Keratinocyte (primary cell): ENCODE data around the gene PIH1D1. TPM values are rescaled to one million over a fixed set of nuclear protein-coding genes. Genes with fewer than 3 reads are reported as not detected.

Experiments used
- DNase-seq: peaks from one replicate; pipeline ENCODE4 v3.0.0-alpha.2; 2011; ENCODE audit warnings: low read depth, missing footprints, low spot score
- FAIRE-seq: peaks from 2 replicates; lab custom pipeline; 2011; peaks lifted over from hg19 to GRCh38; lab: Jason Lieb, UNC
- H2AFZ ChIP-seq: 2 replicates; pipeline ENCODE4 v1.6.0; 2012; ENCODE audit warnings: low read length, control low read depth, inconsistent platforms; ENCODE audit not compliant: control insufficient read depth
- H3K27ac ChIP-seq: 2 replicates; pipeline ENCODE4 v1.5.1; 2011; ENCODE audit warnings: low read length; ENCODE audit not compliant: control insufficient read depth, insufficient read depth
- H3K27me3 ChIP-seq: 3 replicates; pipeline ENCODE4 v1.6.0; 2011; ENCODE audit warnings: low read length; ENCODE audit not compliant: control insufficient read depth, insufficient read depth; ENCODE audit errors: extremely low read depth
- H3K36me3 ChIP-seq, 2 experiments: 2 replicates in 1 of 2; 3 replicates in 1 of 2; pipeline ENCODE4 v1.5.1; 2011; ENCODE audit warnings: low read length in 2 of 2, mild to moderate bottlenecking in 1 of 2; ENCODE audit not compliant: control insufficient read depth in 2 of 2, insufficient read depth in 2 of 2; ENCODE audit errors: extremely low read depth in 1 of 2
- H3K4me1 ChIP-seq: 3 replicates; pipeline ENCODE4 v1.5.1; 2011; ENCODE audit warnings: low read length; ENCODE audit not compliant: control insufficient read depth, insufficient read depth; ENCODE audit errors: extremely low read depth
- H3K4me2 ChIP-seq: 3 replicates; pipeline ENCODE4 v1.6.0; 2011; ENCODE audit warnings: low read depth, low read length; ENCODE audit not compliant: control insufficient read depth, insufficient read depth; ENCODE audit errors: extremely low read depth
- H3K4me3 ChIP-seq, 3 experiments: fragments of 200-600 bp in 1 of 3; sonication (generic) in 1 of 3; 2 replicates in 2 of 3; 3 replicates in 1 of 3; pipeline ENCODE4 v1.5.1; 2011 to 2016; ENCODE audit warnings: low read length in 3 of 3, mild to moderate bottlenecking in 3 of 3, control low read depth in 2 of 3, inconsistent platforms in 1 of 3, low read depth in 1 of 3, mixed read lengths in 1 of 3, mixed run types in 1 of 3, moderate library complexity in 1 of 3; ENCODE audit not compliant: control insufficient read depth in 2 of 3, insufficient read depth in 2 of 3; ENCODE audit errors: extremely low read depth in 1 of 3
- H3K79me2 ChIP-seq: 2 replicates; pipeline ENCODE4 v1.6.0; 2012; ENCODE audit warnings: low read length; ENCODE audit not compliant: control insufficient read depth, insufficient read depth
- H3K9ac ChIP-seq: 3 replicates; pipeline ENCODE4 v1.6.0; 2011; ENCODE audit warnings: low read length; ENCODE audit not compliant: control insufficient read depth, insufficient read depth; ENCODE audit errors: extremely low read depth
- H3K9me1 ChIP-seq: 3 replicates; pipeline ENCODE4 v1.6.0; 2011; ENCODE audit warnings: low read length; ENCODE audit not compliant: control insufficient read depth, insufficient read depth; ENCODE audit errors: extremely low read depth
- H3K9me3 ChIP-seq: 2 replicates; pipeline ENCODE4 v1.5.1; 2012; ENCODE audit warnings: low read depth, low read length; ENCODE audit not compliant: control insufficient read depth
- H4K20me1 ChIP-seq: 3 replicates; pipeline ENCODE4 v1.6.0; 2011; ENCODE audit warnings: low read length; ENCODE audit not compliant: control insufficient read depth, insufficient read depth; ENCODE audit errors: extremely low read depth
- EZH2 ChIP-seq: IDR thresholded peaks from one replicate; pipeline ENCODE4 v1.6.1; 2012; ENCODE audit warnings: inconsistent platforms, mild to moderate bottlenecking, low read length, moderate library complexity
- dilution Hi-C: fragments of 300-500 bp; cut with MboI; formaldehyde crosslinking; loops from one replicate; pipeline ENCODE4 v1.7.0; 2020; ENCODE audit warnings: low sequenced_read_pairs; ENCODE audit not compliant: extremely low pct_ligation_motif_present
- polyA plus RNA-seq, 5 experiments: library from polyadenylated mRNA; depleted of rRNA in 3 of 5; stranded (reverse) in 3 of 5; stranded (forward) in 1 of 5; unstranded in 1 of 5; fragments of >200 nt; gene quantifications; 1 replicate in 1 of 5; 2 replicates in 3 of 5; 3 replicates in 1 of 5; pipeline versions ENCODE4 v1.2.1 to v1.2.3, GENCODE V29; 2011 to 2012; ENCODE audit warnings: missing spikeins in 2 of 5, low read depth in 1 of 5, low replicate concordance in 1 of 5
- TF ChIP-seq, protein P1 (sequence below), 3 experiments: IDR thresholded peaks in 1 of 3; conservative IDR thresholded peaks in 1 of 3; optimal IDR thresholded peaks in 1 of 3; 2 replicates in 2 of 3; 3 replicates in 1 of 3; pipeline versions ENCODE3 to v1.5.1; 2011; ENCODE audit warnings: low read length in 3 of 3, mild to moderate bottlenecking in 3 of 3, moderate library complexity in 2 of 3, control low read depth in 1 of 3, inconsistent platforms in 1 of 3; ENCODE audit not compliant: insufficient read depth in 2 of 3; ENCODE audit errors: extremely low read depth in 1 of 3

PIH1D1 gene
- polyA plus RNA-seq, 1 donor (not counting 4 experiments of a cell fraction or from before 2014, with no cell fraction given), result 37.8 TPM

DNA sequence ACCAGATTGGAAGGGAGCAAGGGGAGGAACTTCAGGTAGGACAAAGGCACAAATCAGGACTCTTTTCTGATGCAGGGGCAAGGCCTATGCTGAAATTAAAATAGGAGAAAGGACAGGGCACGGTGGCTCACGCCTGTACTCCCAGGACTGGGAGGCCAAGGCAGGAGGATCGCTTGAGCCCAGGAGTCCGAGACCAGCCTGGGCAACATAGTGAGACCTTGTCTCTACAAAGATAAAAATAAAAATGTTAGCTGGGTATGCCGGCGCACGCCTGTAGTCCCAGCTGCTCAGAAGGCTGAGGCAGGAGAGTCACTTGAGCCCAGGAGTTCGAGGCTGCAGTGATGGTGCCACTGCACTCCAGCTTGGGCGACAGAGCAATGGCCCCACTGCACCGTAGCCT, 15.9 kb downstream of the PIH1D1 start:
- Histone ChIP-seq H3K4me2 (no peak overlapping the region), H3K4me3 (no peak overlapping the region), H3K27me3 (peaks cover 97% of the 10 kb centered on the region), H3K27ac (no peak overlapping the region), H3K36me3 (no peaks in the 10 kb centered on the region), H3K9me1 (no peaks in the 10 kb centered on the region), H3K9me3 (no peaks in the 10 kb centered on the region), H3K79me2 (no peaks in the 10 kb centered on the region), H3K9ac (no peak overlapping the region), H3K4me1 (no peaks in the 10 kb centered on the region), H4K20me1 (no peaks in the 10 kb centered on the region), H2AFZ (no peak overlapping the region)
- dilution Hi-C loops, result no loop called here
- DNase-seq (no peak), FAIRE-seq (no peak)
- TF ChIP-seq EZH2, result no peak
- TF ChIP-seq, protein P1, sequence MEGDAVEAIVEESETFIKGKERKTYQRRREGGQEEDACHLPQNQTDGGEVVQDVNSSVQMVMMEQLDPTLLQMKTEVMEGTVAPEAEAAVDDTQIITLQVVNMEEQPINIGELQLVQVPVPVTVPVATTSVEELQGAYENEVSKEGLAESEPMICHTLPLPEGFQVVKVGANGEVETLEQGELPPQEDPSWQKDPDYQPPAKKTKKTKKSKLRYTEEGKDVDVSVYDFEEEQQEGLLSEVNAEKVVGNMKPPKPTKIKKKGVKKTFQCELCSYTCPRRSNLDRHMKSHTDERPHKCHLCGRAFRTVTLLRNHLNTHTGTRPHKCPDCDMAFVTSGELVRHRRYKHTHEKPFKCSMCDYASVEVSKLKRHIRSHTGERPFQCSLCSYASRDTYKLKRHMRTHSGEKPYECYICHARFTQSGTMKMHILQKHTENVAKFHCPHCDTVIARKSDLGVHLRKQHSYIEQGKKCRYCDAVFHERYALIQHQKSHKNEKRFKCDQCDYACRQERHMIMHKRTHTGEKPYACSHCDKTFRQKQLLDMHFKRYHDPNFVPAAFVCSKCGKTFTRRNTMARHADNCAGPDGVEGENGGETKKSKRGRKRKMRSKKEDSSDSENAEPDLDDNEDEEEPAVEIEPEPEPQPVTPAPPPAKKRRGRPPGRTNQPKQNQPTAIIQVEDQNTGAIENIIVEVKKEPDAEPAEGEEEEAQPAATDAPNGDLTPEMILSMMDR (optimal IDR thresholded peaks at IDR 0.05 in 1 of 3, IDR thresholded peaks at IDR 0.05 in 1 of 3, conservative IDR thresholded peaks at IDR 0.05 in 1 of 3; ENCODE audit: extremely low read depth in 1 of 3, insufficient read depth in 2 of 3, low read length in 3 of 3), result no peak

DNA sequence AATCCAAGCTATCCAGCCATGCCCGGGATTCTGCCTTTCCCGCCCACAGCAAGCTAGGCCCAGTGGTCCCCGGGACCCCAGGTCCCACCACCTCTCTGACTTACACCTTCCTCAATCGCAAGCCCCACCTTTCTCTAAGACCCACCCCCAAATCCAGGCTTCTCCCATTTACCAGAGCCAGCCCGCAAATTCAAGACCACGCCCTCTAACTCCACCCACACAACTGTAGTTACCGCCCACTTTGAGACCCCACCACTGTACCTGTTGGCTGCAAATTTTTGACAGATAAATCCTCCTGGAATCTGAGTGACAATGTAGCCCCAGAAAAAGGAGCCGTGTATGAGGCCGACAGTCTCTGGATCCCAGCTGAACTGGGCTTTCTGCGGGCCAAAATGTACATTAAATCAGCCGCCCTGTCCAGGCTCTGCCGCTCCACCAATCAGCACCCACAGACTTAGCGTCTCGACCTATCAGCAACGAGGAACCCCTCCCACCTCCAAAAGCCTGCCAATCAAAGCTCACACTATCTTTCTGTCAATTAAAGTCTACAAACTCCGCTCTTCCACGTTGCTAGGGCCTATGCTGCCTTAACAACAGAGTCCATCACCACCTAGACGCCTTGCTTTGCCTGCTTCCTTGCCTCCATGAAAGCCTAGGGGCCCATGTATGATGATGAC, 16.6 kb downstream of the PIH1D1 start:
- FAIRE-seq (no peak), DNase-seq (no peak)
- Histone ChIP-seq H3K9me3 (no peaks in the 10 kb centered on the region), H3K27me3 (peaks cover 97% of the 10 kb centered on the region), H3K4me1 (no peaks in the 10 kb centered on the region), H4K20me1 (no peaks in the 10 kb centered on the region), H3K36me3 (no peaks in the 10 kb centered on the region), H3K9ac (no peak overlapping the region), H3K9me1 (no peaks in the 10 kb centered on the region), H2AFZ (no peak overlapping the region), H3K4me2 (no peak overlapping the region), H3K79me2 (no peaks in the 10 kb centered on the region), H3K27ac (no peak overlapping the region), H3K4me3 (no peak overlapping the region)
- TF ChIP-seq EZH2, result no peak
- TF ChIP-seq, protein P1 (optimal IDR thresholded peaks at IDR 0.05 in 1 of 3, IDR thresholded peaks at IDR 0.05 in 1 of 3, conservative IDR thresholded peaks at IDR 0.05 in 1 of 3; ENCODE audit: extremely low read depth in 1 of 3, insufficient read depth in 2 of 3, low read length in 3 of 3), result no peak
- dilution Hi-C loops, result no loop called here
